Loucy (cell line): Measurements from ENCODE around the gene TEX19.

Experiments
- H2AFZ ChIP-seq: fragments of 200-600 bp; sonication (generic); 2 replicates; pipeline ENCODE4 v1.6.0; 2016; ENCODE audit warnings: antibody characterized with exemption, mild to moderate bottlenecking, low read length, moderate library complexity
- H3F3A ChIP-seq: fragments of 200-600 bp; 2 replicates; pipeline ENCODE4 v1.6.0; 2016; ENCODE audit warnings: antibody characterized with exemption, low read depth, mild to moderate bottlenecking
- H3K27me3 ChIP-seq: fragments of 200-600 bp; sonication (generic); 2 replicates; pipeline ENCODE4 v1.6.1; 2014; ENCODE audit warnings: low read length, mild to moderate bottlenecking; ENCODE audit not compliant: insufficient read depth, poor library complexity, severe bottlenecking
- H3K36me3 ChIP-seq: fragments of 200-600 bp; sonication (generic); 2 replicates; pipeline ENCODE4 v1.6.1; 2016; ENCODE audit warnings: low read length; ENCODE audit not compliant: insufficient read depth
- H3K4me1 ChIP-seq: fragments of 200-600 bp; sonication (generic); 2 replicates; pipeline ENCODE4 v1.5.1; 2014; ENCODE audit warnings: low read length, mild to moderate bottlenecking; ENCODE audit not compliant: insufficient read depth, poor library complexity, severe bottlenecking
- H3K4me2 ChIP-seq: fragments of 200-600 bp; sonication (generic); 2 replicates; pipeline ENCODE4 v1.6.0; 2014; ENCODE audit warnings: antibody characterized with exemption, low read length, low read depth, mild to moderate bottlenecking; ENCODE audit not compliant: poor library complexity, severe bottlenecking
- H3K4me3 ChIP-seq: fragments of 200-600 bp; sonication (generic); 2 replicates; pipeline ENCODE4 v1.5.1; 2014; ENCODE audit warnings: low read length, mild to moderate bottlenecking, mixed read lengths; ENCODE audit not compliant: poor library complexity, severe bottlenecking
- H3K79me2 ChIP-seq: fragments of 200-600 bp; sonication (generic); 2 replicates; pipeline ENCODE4 v1.6.1; 2014; ENCODE audit warnings: low read length; ENCODE audit not compliant: insufficient read depth
- H3K9ac ChIP-seq: fragments of 200-600 bp; sonication (generic); 2 replicates; pipeline ENCODE4 v1.6.0; 2014; ENCODE audit warnings: mild to moderate bottlenecking, low read depth, low read length, moderate library complexity; ENCODE audit not compliant: poor library complexity, severe bottlenecking
- H3K9me2 ChIP-seq: fragments of 200-600 bp; sonication (generic); replicated peaks from 2 replicates; pipeline ENCODE4 v1.6.1; 2016; ENCODE audit warnings: low read depth, low read length, mixed read lengths
- H3K9me3 ChIP-seq: fragments of 200-600 bp; sonication (generic); 2 replicates; pipeline ENCODE4 v1.6.1; 2014; ENCODE audit warnings: mild to moderate bottlenecking, antibody characterized with exemption, low read length, low read depth; ENCODE audit not compliant: insufficient read depth
- H4K20me1 ChIP-seq: fragments of 200-600 bp; sonication (generic); 2 replicates; pipeline ENCODE4 v1.6.0; 2014; ENCODE audit warnings: antibody characterized with exemption, low read length, mild to moderate bottlenecking; ENCODE audit not compliant: insufficient read depth, poor library complexity, severe bottlenecking
- CTCF ChIP-seq: fragments of 200-600 bp; sonication (generic); conservative IDR thresholded peaks from 2 replicates; pipeline ENCODE4 v1.5.1; 2014; ENCODE audit warnings: mild to moderate bottlenecking, antibody characterized with exemption, low read length
- EZH2phosphoT487 ChIP-seq: fragments of 200-600 bp; IDR thresholded peaks from 2 replicates; pipeline ENCODE4 v1.6.1; 2018; ENCODE audit warnings: antibody characterized with exemption, mild to moderate bottlenecking, moderate library complexity, borderline replicate concordance

TEX19 gene

GRCh38 chr17:82387705-82388106, 28.7 kb downstream of the TEX19 start:
- TF ChIP-seq EZH2phosphoT487 (no peak), CTCF (no peak)
- Histone ChIP-seq H3K36me3 (no peaks in the 10 kb centered on the region), H3K4me1 (no peaks in the 10 kb centered on the region), H3K9me3 (no peaks in the 10 kb centered on the region), H3K27me3 (no peaks in the 10 kb centered on the region), H2AFZ (no peak overlapping the region), H3K4me2 (no peak overlapping the region), H3K4me3 (no peak overlapping the region), H3K9me2 (no peaks in the 10 kb centered on the region), H3K9ac (no peak overlapping the region), H4K20me1 (no peaks in the 10 kb centered on the region), H3K79me2 (no peaks in the 10 kb centered on the region), H3F3A (no peaks in the 10 kb centered on the region)

- no peaks in the 10 kb centered on the region for H3K9me2 ChIP-seq
- H3K4me1 ChIP-seq, result no peaks in the 10 kb centered on the region
- H3F3A ChIP-seq, result no peaks in the 10 kb centered on the region
- H3K36me3 ChIP-seq, result peaks cover 5% of the 10 kb centered on the region; the same call in 1 of the 2 replicates
- no peaks in the 10 kb centered on the region for H4K20me1 ChIP-seq
- no peak overlapping the region for H2AFZ ChIP-seq
- H3K4me3 ChIP-seq, result no peak overlapping the region
- H3K9me3 ChIP-seq, result no peaks in the 10 kb centered on the region
- TF ChIP-seq EZH2phosphoT487 (no peak), CTCF (no peak)
- H3K27me3 ChIP-seq, result no peaks in the 10 kb centered on the region
- no peak overlapping the region for H3K9ac ChIP-seq
- H3K4me2 ChIP-seq, result no peak overlapping the region
- no peaks in the 10 kb centered on the region for H3K79me2 ChIP-seq
Observed at GRCh38 chr17:82388223-82388921, 29.3 kb downstream of the TEX19 start.

GRCh38 chr17:82388922-82389283, 29.9 kb downstream of the TEX19 start:
- no peaks in the 10 kb centered on the region for H3K79me2 ChIP-seq
- H3K4me3 ChIP-seq, result no peak overlapping the region
- H3F3A ChIP-seq, result no peaks in the 10 kb centered on the region
- TF ChIP-seq EZH2phosphoT487 (no peak), CTCF (no peak)
- H3K4me1 ChIP-seq, result no peaks in the 10 kb centered on the region
- no peaks in the 10 kb centered on the region for H3K27me3 ChIP-seq
- no peaks in the 10 kb centered on the region for H3K9me3 ChIP-seq
- H3K36me3 ChIP-seq, result peaks cover 5% of the 10 kb centered on the region; the same call in 1 of the 2 replicates
- no peaks in the 10 kb centered on the region for H3K9me2 ChIP-seq
- H3K4me2 ChIP-seq, result no peak overlapping the region
- H4K20me1 ChIP-seq, result no peaks in the 10 kb centered on the region
- no peak overlapping the region for H2AFZ ChIP-seq
- no peak overlapping the region for H3K9ac ChIP-seq
